PC-9 (cell line): ENCODE measurements around the gene NIPAL3.

Source experiments
- EZH2 ChIP-seq: fragments of 200-600 bp; sonication (generic); IDR thresholded peaks from 2 replicates; pipeline ENCODE4 v1.8.0; 2017; ENCODE audit warnings: antibody characterized with exemption, low read depth
- TF ChIP-seq, protein P1 (sequence below): fragments of 200-600 bp; sonication (generic); conservative IDR thresholded peaks from 2 replicates; pipeline ENCODE4 v1.6.1; 2017; ENCODE audit warnings: mixed run types, antibody characterized with exemption, mild to moderate bottlenecking, moderate library complexity

GRCh38 chr1:24502709-24503058, 87.1 kb downstream of the NIPAL3 start, which contains the start of gene RCAN3:
- TF ChIP-seq, protein P1, sequence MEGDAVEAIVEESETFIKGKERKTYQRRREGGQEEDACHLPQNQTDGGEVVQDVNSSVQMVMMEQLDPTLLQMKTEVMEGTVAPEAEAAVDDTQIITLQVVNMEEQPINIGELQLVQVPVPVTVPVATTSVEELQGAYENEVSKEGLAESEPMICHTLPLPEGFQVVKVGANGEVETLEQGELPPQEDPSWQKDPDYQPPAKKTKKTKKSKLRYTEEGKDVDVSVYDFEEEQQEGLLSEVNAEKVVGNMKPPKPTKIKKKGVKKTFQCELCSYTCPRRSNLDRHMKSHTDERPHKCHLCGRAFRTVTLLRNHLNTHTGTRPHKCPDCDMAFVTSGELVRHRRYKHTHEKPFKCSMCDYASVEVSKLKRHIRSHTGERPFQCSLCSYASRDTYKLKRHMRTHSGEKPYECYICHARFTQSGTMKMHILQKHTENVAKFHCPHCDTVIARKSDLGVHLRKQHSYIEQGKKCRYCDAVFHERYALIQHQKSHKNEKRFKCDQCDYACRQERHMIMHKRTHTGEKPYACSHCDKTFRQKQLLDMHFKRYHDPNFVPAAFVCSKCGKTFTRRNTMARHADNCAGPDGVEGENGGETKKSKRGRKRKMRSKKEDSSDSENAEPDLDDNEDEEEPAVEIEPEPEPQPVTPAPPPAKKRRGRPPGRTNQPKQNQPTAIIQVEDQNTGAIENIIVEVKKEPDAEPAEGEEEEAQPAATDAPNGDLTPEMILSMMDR: no peak
- no peak for TF ChIP-seq EZH2
